GM12872 (cell line): ENCODE data around the gene OR4B1.

Experiments
- CTCF ChIP-seq: IDR thresholded peaks from 3 replicates; pipeline ENCODE4 v1.5.1; 2011; ENCODE audit warnings: low read depth, mild to moderate bottlenecking, low read length, moderate library complexity; ENCODE audit not compliant: insufficient read depth

OR4B1 gene

DNA sequence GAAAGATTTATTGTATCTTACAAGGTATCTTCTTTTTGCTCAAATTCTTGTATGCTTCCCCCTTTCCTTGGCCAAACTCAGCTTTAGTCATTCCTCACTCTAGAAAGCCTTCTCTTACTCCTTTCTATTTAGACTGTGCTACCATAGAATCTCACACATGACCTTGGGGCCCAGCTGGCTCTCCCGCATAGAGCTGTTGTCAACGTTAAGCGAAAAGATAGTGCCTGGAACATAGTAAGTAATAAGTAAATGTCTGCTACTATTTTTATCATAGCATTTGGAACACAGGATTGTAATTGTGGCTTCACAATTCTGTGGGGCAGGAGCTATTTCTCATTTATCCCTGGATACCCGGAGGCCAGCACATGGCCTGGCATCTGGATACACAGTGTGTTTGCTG is 38.9 kb upstream of the OR4B1 start:
- no peak for TF ChIP-seq CTCF

GRCh38 chr11:48180627-48181026 is 36.0 kb upstream of the OR4B1 start:
- TF ChIP-seq CTCF: no peak

DNA sequence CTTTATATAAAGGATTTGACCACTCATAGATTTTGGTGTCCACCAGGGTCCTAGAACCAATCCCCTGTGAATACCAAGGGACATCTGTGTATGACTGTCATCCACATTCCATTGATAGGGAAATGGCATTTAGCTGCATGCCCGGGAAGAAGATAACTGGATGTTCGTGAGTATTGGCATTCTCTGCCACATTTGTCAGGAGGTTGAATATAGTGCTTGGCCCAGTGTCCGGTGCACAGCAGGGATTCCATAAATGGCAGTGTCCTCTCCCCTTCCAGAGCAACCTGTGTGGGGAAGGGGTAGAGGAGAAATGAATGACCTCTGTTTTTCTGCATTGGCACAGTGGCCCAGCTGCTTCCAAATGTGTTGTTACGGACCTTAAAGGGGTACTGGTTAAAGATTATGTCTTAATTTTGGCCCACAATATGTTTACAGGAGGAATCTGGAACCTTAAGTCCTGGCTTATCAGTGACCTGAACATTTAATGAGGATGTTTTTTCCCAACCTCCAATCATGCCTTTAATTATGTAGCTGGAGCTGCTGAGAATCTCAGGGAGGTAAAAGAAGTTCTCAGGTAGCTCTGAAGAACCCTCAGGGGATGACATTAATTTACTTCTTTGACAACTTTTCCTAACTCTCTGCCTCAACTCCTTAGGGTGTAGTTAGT is 33.6 kb upstream of the OR4B1 start:
- TF ChIP-seq CTCF: no peak

- no peak for TF ChIP-seq CTCF
These were observed 32.2 kb upstream of the OR4B1 start for GRCh38 chr11:48184452-48184851.

DNA sequence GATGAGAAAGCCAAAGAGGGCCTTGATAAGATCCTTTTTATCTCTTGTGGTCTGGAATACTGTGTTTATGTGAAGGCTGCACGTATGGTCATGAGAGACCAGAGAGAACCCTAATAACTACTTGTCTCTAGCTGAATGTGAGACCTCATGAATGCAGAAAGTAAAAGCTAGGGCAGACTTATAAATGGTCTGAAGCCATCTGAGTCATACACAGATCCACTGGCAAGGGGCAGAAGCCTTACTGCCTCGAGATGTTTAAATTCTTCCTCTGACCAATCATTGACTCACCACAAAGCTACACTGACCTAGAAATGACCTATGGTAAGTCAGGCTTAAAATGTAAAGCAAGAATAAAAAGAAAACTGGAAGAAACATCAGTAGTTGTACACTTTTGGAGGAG is 22.7 kb upstream of the OR4B1 start:
- no peak for TF ChIP-seq CTCF

DNA sequence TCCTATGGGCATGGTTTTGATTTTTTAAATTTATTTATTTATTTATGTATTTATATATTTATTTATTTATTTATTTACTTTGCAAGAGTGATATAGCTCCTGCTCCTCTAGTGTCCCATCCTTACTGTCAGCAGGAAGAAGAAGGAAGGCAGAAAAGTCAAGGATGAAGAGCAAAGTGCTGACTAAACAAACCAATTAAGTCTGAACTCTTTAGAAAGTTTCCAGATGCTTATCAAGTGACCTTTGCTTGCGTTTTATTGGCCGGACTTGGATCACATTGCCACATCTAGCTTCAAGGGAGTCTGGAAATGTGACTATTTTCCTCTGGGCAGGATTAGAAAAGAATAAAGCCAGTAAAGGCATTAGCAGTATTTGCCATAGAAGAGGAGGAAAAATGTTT is 8.7 kb upstream of the OR4B1 start:
- TF ChIP-seq CTCF: no peak

DNA sequence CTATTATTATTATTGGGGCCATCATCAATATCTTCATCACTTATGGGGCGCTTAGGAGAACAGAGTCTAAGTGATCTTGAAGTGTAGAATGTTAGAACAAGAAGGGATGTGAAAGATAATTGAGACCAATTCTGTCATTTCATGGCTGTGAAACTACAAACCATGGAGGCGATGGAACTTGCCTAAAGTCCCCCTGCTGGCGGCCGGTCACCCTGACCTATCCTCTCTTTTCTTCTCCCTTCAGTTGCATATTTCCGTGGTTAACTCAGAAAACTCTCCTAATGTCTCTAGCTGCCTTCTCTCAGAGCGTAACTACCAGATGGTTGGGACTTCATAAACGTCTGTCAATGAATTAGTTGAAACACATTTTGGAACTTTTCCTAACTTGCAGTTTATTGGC is 6.6 kb upstream of the OR4B1 start:
- no peak for TF ChIP-seq CTCF
